GM13977 (cell line): Measurements from ENCODE around the gene CLDN2.
A peak's percentile ranks its signal among the peaks of the same experiment; 100 is the strongest.

Source experiments
- DNase-seq: peaks from one replicate; pipeline ENCODE4 v3.0.0; 2012; ENCODE audit warnings: low spot score
- in situ Hi-C: fragments of 300-500 bp; cut with MboI; formaldehyde crosslinking; loops from one replicate; pipeline ENCODE4 v1.12.0; 2022; ENCODE audit warnings: low sequenced_read_pairs, low pct_unique_long_range_greater_than_20kb, mixed read lengths, inconsistent platforms; ENCODE audit not compliant: unreplicated experiment
- TF ChIP-seq, protein P1 (sequence below): IDR thresholded peaks from 2 replicates; pipeline ENCODE4 v1.5.1; 2012; ENCODE audit warnings: mild to moderate bottlenecking, control low read depth; ENCODE audit not compliant: insufficient read depth; ENCODE audit errors: extremely low read depth, missing control alignments

CLDN2 gene

DNA sequence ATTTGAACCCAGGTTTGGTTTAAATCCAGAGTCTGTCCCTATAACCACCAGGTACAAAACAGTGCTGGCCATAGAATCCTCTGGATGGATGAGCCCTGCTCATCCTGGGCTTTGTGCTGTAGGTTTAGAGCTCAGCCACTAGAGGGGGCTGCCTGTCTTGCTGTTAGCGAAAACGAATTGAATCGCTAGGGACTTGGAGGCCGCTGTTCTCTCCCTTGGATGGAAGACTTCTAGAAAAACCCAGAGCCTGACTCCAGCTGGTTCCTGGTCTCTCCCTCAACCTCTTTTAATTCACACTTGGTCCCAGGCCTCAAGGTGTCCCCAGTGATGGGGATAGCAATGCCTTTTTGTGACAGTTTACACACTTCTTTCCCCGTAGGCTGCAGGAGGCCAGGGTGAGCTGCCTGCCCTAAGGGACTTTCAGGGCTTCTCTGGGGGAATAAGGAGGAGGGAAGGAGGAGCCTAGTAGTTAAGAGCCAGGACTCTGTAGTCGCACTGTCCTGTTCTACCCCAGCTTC is 25.8 kb upstream of the CLDN2 start:
- DNase-seq: peak; percentile 34
- TF ChIP-seq, protein P1, sequence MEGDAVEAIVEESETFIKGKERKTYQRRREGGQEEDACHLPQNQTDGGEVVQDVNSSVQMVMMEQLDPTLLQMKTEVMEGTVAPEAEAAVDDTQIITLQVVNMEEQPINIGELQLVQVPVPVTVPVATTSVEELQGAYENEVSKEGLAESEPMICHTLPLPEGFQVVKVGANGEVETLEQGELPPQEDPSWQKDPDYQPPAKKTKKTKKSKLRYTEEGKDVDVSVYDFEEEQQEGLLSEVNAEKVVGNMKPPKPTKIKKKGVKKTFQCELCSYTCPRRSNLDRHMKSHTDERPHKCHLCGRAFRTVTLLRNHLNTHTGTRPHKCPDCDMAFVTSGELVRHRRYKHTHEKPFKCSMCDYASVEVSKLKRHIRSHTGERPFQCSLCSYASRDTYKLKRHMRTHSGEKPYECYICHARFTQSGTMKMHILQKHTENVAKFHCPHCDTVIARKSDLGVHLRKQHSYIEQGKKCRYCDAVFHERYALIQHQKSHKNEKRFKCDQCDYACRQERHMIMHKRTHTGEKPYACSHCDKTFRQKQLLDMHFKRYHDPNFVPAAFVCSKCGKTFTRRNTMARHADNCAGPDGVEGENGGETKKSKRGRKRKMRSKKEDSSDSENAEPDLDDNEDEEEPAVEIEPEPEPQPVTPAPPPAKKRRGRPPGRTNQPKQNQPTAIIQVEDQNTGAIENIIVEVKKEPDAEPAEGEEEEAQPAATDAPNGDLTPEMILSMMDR: peak; percentile 84
- in situ Hi-C loops: no loop called here

DNA sequence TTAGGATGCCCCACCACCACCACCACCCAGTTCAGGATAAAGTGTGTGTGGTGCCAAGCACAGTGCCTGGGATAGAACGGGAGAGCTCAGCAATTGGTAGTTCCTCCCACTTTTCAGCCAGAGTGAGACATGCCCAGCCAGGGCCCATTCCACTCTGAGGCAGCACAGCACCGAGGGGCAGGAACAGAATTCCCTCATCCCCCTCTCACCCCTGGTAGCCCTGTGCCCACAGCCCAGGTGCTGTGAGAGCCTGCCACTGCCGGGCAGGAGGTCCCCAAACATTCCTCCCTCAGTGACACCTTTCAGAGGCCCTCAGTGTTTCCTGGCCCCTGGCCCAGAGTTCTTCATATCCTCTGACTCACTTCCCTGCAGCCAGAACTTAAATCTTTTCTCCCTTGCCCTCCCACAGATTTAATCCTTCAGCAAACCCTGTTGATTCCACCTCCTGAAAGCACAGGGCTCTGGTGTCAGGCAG is 25.2 kb upstream of the CLDN2 start:
- DNase-seq: no peak
- TF ChIP-seq, protein P1: no peak
- in situ Hi-C loops: no loop called here

DNA sequence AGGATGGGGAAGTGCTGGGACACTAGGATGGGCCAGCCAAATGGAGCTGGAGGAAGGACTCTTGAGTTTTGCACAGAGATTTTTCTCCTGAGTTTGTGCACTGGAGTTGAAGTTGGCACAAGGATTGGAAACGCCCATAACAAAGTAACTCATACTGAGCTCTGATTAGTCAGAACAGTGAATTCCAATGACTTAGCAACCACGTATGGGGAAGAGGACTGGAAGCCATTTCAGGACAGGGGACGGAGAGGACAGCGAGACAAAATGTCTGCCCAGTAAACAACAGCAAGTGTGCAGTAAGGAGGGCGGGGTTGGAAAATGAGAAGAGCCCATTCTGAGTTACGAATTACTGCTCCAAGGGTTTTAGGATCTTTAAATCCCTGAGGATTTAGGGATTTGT is 22.9 kb upstream of the CLDN2 start:
- TF ChIP-seq, protein P1: no peak
- in situ Hi-C loops: no loop called here
- DNase-seq: no peak

DNA sequence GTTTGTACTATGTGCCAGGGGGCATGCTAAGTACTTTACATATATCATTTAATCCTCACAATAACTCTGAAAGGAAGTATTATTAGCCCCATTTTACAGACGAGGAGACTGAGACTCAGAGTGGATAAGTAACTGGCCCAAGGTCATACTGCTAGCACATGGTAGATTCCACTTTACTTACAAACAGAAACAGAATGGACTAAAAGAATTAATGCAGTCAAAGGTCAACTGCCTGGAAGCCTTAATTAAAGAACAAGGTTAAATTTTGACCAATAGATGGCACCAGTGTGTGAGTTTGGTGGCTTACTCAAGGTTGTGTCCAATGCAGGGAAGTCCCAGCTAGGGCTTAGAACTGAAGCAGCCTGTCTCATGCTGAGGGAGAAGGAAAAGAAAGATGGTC is 21.7 kb upstream of the CLDN2 start:
- peak; percentile 38 for DNase-seq
- TF ChIP-seq, protein P1: peak; percentile 47
- in situ Hi-C loops: no loop called here

DNA sequence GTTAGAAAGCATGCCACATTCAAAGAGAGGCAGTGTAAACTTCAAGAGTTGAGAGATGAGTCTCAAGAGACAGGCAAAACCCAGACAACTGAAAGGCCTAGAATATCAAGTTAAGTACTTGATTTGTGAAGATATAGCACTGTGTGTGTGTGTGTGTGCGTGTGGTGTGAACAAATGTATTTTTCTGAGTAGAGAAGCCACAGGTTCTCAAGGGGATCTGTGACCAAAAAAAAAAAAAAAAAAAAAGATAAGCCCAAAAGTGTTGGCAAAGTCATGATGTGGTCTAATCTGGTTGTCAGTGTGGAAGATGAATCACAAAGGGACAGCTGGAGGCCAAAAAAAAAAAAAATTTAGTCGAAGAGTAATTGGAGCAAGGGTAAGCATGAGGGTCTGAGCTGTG is 20.9 kb upstream of the CLDN2 start:
- DNase-seq: no peak
- TF ChIP-seq, protein P1: no peak
- in situ Hi-C loops: no loop called here

DNA sequence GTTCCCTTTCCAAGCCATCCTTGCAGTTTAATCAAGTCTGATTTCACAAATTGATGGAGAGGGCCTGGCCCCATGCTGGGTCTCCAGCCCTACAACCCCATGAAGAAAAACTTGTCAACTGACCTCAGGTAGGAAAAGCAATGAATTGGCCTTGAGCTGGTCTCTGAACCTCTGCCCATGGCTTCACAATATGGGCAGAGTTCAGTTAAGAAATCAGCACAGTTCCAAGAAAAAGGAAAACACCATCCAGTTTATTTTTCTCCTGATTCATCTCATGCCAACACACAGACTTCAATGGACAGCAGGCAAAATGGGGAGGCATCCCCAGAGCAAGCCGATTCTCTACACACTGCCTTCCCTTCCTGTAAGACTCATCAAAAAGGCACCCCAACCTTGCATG is 20.4 kb upstream of the CLDN2 start:
- TF ChIP-seq, protein P1: no peak
- in situ Hi-C loops: no loop called here
- DNase-seq: no peak

DNA sequence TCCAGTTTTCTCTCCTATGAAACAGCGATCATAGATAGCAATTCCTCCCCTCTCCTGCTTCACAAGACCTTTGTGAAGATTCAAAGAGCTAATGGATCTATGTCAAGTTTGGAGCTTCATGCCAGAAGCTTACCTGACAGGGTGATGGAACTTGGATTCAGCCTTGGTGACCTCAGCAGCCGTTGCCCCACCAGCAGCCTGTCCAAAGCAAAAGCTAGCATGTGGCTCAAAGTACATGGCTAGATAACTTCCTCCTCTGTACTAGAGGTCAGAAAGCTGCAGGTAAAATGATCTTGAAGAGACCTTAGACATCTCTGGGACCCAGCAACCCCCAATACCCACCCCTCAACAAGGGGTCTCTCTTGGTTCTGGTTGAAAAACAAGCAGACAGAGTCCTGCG is 18.9 kb upstream of the CLDN2 start:
- no peak for DNase-seq
- TF ChIP-seq, protein P1: no peak
- in situ Hi-C loops: no loop called here
